SH-SY5Y (cell line): ENCODE results near the gene TXNRD1.

Experiments used
- GATA2 ChIP-seq: IDR thresholded peaks from 2 replicates; pipeline ENCODE4 v1.6.1; 2011; ENCODE audit warnings: mild to moderate bottlenecking, low read depth, low read length
- GATA3 ChIP-seq: IDR thresholded peaks from 2 replicates; pipeline ENCODE4 v1.6.1; 2011; ENCODE audit warnings: low read depth, mild to moderate bottlenecking, low read length, moderate library complexity

TXNRD1 gene

DNA sequence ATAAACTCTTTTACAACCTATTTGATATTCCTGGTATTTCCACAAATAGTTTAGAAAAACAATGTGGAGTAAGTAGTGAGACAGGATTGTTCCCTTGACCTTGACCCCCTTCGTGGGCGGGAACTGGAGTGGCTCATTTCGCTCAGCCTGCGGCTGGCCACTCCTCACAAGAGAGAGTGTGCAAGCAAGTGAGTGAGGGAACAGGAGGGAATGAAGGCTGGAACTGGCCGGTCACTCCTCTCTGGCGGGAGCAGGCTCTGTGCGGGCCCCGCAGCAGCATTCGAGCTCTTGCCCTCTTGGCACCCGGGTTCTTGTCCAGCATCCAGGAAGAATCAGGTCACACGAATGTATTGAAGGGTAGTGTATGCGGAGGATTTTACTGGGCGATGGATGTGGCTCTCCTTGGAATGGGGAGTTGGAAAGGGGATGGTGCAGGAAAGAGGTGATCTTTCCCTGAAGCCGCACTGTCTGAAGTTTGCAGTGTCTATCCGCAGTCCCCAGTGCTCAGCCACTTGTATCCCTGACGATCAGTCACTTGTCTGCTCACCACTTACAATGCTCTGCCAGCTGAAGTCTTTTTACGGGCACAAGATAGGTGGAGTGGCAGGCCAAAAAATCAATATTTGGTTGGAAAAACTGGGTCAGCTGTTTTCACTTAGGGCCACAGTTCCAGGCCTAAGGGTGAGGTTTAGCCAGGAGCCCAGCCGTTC is 28.0 kb upstream of the TXNRD1 start:
- TF ChIP-seq GATA3: no peak
- no peak for TF ChIP-seq GATA2

DNA sequence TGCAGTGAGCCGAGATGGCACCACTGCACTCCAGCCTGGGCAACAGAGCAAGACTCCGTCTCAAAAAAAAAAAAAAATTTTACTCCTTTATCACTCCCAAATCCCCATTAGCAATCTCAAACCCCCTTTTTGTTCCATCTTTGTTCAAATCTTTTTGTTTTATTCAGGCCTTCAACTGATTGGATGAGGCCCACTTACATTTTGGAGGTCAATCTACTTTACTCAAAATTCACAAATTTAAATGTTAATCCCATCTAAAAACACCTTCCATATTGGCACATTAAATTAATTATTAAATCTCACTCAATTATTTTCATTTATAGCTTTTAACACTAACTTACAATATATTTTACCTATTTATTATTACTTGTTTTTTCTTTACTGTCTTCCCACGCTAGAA is 27.0 kb upstream of the TXNRD1 start:
- TF ChIP-seq GATA3: no peak
- TF ChIP-seq GATA2: no peak

DNA sequence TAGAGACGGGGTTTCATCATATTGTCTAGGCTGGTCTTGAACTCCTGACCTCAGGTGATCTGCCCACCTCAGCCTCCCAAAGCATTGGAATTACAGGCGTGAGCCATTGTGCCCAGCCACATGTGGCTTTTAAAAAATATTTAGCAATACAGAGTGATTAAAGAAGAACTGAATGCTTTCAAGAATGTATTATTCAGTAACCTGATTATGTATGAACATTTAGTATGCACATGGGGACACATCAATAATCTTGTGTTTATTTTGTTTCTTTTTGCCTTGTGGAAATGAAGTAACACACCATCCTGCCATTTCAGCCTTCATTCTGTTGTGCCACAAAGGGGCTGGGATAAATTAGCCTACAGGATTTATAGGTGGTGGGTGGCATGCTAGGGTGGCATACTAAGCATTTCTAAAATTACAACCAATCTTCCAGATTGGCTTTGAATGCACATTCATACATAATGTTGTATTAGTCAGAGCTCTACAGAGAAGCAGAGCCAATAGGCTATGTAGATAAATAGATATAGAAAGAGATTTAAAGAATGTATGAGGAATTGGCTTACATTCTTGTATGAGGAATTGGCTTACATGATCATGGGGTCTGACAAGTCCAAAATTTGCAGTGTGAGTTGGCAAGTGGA is 25.5 kb upstream of the TXNRD1 start:
- no peak for TF ChIP-seq GATA3
- TF ChIP-seq GATA2: no peak

DNA sequence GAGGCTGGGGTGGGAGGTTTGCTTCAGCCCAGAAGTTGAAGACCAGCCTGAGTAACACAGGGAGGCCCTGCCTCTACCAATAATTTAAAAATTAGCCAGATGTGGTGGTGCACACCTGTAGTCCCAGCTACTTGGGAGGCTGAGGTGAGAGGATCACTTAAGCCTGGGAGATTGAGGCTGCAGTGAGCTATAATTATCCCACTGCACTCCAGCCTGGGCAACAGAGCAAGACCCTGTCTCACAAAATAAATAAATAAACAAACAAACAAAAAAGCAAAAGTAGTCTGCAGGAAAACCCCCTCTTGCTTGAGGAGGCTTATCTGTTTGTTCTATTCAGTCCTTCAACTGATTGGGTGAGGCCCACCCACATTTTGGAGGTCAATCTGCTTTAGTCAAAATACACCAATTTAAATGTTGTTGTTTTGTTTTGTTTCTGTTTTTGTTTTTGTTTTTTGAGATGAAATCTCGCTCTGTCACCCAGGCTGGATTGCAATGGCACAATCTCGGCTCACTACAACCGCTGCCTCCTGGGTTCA is 24.9 kb upstream of the TXNRD1 start:
- TF ChIP-seq GATA3: no peak
- TF ChIP-seq GATA2: no peak

DNA sequence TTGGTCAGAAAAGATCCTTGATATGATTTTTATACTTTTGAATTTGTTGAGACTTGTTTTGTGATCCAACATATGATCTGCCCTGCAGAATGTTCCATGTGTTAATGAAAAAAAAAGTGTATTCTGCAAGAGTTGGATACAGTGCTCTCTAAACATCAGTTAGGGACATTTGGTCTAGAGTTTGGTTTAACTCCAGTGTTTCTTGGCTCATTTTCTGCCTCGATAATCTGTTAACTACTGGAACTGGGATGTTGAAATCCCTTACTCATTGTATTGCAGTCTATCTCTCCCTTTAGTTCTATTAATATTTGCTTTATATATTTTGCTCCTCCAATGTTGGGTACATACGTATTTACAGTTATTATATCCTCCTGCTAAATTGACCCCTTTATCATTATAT is 18.3 kb upstream of the TXNRD1 start:
- TF ChIP-seq GATA2 (no peak), GATA3 (no peak)

DNA sequence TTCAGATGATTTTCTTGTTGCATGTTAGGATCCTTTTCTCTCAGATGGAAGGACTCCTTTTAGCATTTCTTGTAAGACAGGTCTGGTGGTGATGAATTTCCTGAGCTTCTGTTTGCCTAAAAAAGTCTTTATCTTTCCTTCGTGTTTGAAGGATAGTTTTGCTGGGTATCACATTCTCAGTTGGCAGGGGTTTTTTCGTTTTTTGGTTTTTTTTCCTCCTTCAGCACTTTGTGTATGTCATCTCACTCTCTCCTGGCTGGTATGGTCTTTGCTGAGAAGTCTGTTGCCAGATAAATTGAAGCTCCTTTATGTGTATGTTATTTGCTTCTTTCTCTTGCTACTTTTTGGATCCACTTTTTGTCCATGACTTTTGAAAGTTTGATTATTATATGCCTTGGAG is 15.6 kb upstream of the TXNRD1 start:
- TF ChIP-seq GATA3 (no peak), GATA2 (no peak)

DNA sequence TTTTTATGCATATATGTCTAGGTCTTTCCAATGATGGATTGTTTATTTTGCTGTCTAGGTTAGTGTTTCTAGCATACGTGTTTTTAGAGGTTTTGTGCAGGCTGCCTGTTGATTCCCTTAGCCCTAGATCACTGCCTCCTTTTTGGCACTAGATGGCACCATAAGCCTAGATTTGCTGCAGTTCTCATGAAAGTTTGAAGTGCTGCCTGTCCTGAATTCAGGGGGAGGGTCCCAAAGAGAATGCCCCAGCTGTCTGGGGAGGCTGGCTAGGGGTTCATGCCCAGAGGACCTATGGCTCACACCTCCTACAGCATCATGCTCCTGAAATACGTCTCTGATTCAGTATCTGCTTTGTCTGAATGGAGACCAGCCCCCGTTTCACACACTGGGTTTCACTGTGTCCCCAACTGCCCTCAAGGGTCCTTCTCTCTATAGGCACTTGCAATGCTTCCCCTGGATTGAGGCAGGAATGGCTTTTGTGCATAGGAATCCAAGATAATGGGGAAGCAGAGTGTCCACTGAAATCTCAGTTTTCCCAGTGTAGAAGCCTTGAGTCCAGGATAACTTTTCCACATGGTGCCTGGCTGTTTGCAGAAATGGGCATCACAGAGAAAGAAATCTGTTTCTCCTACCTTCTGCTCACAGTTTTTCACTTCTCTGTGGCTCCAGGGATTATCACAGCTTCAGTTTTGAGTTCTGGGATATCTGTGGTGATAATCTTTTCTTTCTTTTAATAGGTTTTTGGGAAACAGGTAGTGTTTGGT is 14.2 kb upstream of the TXNRD1 start:
- TF ChIP-seq GATA3 (no peak), GATA2 (no peak)

DNA sequence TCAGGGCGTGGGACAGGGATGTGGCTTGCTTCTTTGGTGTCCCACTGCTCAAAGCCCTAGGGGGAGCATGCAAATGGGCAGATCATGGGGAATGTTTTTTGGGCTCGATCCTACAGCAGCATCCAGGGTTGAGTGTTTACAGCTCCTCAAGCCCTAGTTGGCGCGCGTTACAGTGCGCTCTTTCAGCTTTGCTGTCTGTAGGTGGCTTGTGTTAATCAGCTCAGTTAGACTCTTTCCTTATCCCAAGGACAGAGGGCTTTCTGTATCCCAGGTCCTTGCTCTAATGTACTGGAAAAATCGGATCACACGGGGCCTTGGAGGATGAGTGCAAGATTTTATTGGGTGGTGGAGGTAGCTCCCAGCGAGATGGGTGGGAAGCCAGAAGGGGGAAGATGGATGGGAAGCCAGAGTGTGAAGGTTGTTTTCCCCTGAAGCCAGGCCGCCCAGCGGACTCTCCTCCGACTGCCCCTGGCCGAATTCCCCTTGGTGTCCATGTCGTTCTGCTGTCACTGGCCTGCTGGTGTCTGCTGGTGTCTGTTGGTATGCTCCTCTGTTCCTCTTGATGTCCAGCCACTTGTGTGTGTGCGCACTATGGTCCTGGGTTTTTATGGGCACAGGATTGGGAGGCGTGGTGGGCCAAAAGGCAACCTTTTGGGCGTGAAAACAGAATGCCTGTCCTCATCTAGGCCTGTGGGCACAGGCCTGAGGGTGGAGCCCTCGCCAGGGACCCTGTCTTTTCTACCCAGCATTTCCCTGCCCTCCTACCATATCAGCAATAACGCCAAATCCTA is 10.7 kb upstream of the TXNRD1 start:
- TF ChIP-seq GATA3: no peak
- TF ChIP-seq GATA2: no peak

DNA sequence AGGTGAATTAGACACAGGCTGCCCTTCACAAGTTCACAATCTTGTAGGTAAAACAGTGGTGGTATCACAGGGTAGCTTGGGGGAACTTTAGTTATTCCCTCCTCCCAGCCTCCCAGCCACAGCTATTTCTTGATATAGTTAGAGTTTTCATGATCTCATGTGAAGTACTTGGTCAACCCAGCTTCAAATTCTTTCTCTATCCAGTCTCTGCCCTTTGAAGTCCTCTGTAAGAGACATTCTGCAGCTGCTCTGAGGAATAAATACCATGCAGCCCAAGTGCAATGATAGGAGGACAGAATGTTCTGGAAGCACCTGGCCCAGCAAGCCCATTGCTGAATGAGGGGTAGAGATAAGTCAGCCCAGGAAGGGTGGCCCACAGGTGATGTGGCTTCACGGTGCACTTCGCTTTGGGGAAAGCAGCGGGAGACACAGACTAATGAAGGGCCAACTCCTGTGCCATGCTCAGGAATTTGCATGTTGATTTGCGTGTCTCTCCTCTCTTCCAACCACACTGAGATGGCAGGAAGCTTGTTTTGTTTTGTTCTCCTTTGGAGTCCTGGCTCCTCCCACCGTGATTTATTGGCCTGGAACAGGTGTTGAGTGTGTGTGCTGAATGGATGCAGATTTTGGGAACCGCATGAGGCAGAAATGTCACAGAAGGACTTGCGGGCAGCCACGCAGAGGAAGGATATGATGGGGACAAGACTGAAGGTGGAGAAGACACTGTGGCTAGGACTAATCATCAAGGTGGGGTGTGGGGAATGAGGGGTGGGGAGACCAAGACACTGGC is 8.0 kb upstream of the TXNRD1 start:
- TF ChIP-seq GATA2 (no peak), GATA3 (no peak)

DNA sequence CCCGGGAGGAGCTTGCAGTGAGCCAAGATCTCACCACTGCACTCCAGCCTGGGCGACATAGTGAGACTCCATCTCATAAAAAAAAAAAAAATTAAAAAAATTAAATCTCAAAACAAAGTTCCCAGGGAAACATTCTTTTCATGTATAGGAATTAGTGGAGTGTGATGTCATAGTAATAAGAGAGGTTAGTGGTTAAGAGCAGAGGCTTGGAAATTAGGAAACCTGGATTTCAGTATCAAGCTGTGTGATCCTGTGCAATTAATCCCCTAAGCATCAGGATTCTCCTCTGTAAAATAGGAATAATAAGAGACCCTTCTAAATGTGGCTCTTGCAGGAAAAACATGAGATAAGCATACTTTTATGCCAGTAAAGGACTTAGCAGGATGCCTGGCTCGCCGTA is 3.1 kb upstream of the TXNRD1 start:
- TF ChIP-seq GATA2 (no peak), GATA3 (no peak)

DNA sequence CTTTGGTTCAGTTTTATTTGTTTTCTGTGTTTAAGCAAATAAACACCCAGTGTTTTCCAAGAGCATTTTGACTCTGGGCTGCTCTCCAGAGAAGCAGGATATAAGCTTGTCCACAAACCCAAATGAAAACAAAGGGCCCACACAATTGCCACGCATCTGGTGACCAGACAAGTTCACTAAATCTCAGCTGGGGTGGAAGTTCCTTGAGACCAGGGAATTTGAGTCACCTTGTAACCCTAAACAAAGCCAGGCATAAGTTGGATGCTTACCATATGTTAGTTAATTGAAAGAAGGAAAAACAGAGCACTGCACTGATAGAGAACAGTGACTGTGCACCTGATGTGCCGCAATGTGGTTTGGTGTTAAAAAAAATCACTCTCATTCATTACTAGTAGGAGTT is 1.6 kb upstream of the TXNRD1 start:
- no peak for TF ChIP-seq GATA3
- no peak for TF ChIP-seq GATA2

DNA sequence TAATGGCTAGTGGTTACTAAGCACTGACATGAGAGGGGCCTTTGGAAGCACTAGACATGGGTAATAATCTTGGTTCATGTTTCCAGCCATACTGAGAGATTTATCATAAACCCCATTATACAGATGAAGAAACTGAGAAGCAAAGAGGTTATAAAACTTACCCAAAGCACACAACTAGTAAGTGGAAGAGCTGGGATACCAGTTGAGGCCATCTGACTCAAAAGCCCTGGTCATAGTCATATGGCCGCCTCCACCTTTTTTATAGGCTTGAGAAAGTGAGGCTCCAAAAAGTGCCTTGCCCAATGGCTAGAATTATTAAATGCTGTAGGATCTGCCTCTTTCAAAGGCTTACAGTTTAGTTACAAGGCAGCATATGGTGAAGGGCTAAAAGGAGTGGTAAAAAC is 944 bp downstream of the TXNRD1 start:
- TF ChIP-seq GATA2 (no peak), GATA3 (no peak)

DNA sequence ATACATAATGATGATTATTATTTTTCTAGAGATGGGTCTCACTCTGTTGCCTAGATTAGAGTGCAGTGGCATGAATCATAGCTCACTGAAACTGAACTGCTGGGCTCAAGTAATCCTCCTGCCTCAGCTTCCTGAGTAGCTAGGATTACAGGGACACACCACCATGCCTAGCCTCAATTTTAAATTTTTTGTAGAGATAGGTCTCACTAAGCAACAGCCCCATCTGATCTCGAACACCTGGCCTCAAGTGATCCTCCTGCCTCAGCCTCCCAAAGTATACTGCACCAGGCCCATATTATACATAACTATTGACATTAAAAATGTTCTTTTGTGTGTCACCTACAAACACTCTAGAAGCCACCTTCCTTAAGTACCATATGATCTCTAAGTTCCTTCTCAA is 3.4 kb downstream of the TXNRD1 start:
- TF ChIP-seq GATA2 (no peak), GATA3 (no peak)

DNA sequence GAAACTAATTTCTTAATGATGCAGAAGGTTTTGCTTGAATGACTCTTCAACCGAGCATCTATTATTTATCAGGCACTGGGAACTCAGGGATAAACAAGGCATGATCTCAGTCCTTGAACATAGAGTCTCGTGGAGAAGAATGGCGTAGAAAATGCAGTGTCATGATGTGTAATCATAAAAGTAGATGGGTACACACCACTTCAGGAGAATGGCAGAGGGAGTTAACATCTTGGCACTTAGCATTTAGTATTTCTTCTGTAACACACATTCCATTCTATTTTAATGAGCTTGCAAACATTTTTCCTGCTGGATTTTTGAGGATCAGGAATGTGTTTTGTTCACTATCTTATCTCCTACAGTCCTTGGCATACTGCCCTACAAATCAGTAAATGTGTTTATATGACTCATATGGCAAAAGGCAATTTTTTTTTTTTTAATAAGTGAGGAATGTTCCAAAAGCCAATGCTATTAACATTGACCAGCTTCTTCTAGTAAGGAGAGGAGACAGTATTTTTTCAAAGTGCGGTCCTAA is 3.8 kb downstream of the TXNRD1 start:
- TF ChIP-seq GATA2: no peak
- TF ChIP-seq GATA3: no peak
